ENCODE data around the gene ZFP28.
A peak's percentile ranks its signal among the peaks of the same experiment; 100 is the strongest.

ZFP28 gene

DNA sequence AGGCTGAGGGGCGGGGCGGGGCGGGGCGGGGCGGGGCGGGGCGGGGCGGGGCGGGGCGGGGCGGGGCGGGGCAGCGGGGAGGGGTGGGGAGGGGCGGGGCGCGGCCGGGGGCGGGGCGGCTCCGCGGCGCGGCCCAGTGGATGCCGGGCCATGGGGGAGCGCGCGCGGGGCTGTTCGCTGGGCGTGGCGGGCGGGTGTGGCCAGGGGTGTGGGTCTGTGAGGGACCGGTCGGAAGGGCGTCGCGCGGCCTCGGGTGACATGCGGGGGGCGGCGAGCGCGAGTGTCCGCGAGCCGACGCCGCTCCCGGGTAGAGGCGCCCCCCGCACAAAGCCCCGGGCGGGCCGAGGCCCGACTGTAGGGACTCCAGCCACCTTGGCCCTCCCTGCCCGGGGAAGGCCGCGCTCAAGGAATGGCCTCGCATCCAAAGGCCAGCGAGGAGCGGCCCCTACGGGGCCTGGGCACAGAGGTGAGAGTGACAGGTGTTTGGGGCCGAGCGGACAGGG is at the start of gene ZFP28:
Gene ZFP28 (plus strand): TSS at position 188 of the 503 bp plus-strand sequence. CDS start 71 bp downstream, at position 259.
- TF ChIP-seq, protein P1, sequence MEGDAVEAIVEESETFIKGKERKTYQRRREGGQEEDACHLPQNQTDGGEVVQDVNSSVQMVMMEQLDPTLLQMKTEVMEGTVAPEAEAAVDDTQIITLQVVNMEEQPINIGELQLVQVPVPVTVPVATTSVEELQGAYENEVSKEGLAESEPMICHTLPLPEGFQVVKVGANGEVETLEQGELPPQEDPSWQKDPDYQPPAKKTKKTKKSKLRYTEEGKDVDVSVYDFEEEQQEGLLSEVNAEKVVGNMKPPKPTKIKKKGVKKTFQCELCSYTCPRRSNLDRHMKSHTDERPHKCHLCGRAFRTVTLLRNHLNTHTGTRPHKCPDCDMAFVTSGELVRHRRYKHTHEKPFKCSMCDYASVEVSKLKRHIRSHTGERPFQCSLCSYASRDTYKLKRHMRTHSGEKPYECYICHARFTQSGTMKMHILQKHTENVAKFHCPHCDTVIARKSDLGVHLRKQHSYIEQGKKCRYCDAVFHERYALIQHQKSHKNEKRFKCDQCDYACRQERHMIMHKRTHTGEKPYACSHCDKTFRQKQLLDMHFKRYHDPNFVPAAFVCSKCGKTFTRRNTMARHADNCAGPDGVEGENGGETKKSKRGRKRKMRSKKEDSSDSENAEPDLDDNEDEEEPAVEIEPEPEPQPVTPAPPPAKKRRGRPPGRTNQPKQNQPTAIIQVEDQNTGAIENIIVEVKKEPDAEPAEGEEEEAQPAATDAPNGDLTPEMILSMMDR (IDR thresholded peaks at IDR 0.05; ENCODE audit: insufficient read depth, missing control alignments), result no peak
- DNase-seq (ENCODE audit: insufficient read length, low spot score) (no peak), FAIRE-seq (no peak)

DNA sequence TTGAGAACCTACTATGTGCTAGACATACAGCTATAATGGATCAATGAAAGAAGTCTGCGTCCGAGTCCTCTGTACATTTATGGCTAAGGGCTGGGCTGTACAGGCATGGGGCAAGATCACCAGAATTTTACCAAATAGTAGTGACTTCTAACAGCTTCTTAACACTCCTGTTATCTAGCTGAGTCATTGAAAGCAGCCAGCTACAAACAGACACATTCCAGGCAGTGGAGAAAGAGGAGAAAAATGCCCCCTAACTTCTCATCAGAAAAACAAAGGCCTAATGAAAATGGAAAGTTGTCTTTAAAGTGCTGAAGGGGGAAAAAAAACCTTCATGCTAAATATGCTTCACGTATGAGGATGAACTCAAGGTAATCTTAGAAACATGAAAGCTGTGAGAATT is 47.3 kb upstream of the ZFP28 start:
- DNase-seq (ENCODE audit: insufficient read length, low spot score), result no peak
- TF ChIP-seq, protein P1 (IDR thresholded peaks at IDR 0.05; ENCODE audit: insufficient read depth, missing control alignments), result no peak
- no peak for FAIRE-seq

DNA sequence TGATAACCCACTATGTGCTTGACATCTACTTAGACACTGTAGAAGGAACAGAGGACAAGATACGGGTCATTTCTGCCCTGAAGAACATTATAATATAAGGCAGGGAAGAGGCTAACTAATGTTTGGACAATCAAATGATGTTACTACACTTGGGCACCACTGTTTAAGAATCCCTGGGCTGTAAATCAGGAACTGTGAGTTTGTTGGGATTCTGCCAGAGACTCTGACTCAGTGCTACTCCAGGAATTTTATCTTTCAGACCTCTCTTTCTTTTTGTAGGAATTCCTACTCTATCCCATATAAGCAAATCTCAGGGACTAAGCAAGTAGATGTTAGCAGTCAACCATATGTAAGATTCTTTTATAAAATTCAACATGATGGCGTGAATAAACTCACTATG is 34.2 kb upstream of the ZFP28 start:
- TF ChIP-seq, protein P1 (IDR thresholded peaks at IDR 0.05; ENCODE audit: insufficient read depth, missing control alignments), result no peak
- DNase-seq (ENCODE audit: insufficient read length, low spot score), result no peak
- no peak for FAIRE-seq

DNA sequence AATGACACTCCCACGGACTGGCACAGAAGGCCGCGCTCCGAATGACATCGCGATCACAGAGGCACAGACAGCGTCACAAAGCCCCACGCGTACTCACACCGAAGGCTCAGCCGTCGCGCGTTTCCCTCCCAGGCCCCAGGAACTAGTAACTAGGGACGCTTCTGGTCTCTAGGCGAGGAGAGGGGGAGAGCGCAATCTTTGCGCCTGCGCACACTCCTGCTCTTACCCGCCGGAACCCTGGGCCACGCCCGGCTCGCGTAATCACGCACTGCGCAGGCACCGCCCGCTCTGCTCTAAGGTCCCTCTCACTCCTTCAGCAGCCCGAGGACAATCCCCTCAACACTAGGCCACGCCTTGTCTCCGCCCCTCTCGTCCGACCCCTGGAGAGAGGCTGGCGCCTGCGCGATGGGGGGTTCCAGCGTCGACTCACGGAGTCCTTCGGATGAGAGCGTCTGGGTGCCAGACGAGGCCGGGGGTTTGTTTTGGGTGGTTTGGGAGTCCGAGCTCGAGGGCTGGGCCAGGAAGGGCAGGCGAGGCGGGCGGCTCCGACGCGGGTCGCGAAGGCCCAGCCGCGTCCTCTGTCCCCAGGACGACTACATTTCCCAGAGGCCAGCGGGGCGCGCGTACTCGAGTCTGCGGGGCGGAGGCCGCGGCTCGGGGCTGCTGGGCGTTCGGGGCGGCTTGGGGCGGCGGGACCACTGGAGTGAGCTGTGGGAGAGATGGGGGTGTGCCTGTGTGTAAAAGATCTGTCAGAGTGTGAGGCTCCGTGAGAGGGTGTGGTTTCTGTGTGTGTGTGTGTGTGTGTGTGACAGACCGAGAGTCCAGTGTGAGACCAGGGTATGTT is 31.1 kb upstream of the ZFP28 start, which contains the start of gene ZNF471:
Gene ZNF471 (plus strand): TSS at position 410 of the 844 bp plus-strand sequence. CDS start 3,717 bp downstream, outside the sequence.
- DNase-seq (ENCODE audit: insufficient read length, low spot score), result peak; percentile 81
- no peak for FAIRE-seq

DNA sequence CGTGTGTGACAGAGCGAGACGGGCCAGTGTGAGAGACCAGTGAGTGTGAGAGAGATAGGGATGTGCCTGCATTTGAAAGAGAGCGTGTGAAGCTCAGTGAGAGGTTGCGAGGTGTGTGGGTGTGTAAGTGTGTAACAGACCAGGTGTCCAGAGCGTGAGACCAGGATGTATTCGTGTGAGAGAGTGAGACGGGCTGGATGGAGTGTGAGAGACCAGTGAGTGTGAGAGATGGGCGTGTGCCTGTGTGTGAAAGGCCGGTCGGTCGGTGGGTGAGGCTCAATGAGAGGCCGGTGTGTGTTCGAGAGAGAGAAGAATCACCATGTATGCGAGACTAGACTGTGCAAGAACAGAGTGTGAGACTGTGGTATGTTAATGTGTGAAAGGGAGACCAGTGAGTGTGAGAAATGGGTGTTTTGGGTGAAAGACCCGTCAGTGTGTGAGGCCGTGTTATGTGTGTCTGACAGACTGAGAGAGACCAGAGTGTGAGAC is 30.4 kb upstream of the ZFP28 start:
- FAIRE-seq (no peak), DNase-seq (ENCODE audit: insufficient read length, low spot score) (no peak)

More for the DNA sequence above, 31.1 kb upstream of the ZFP28 start, which contains the start of gene ZNF471:
- TF ChIP-seq, protein P1 (IDR thresholded peaks at IDR 0.05; ENCODE audit: insufficient read depth, missing control alignments), result no peak

DNA sequence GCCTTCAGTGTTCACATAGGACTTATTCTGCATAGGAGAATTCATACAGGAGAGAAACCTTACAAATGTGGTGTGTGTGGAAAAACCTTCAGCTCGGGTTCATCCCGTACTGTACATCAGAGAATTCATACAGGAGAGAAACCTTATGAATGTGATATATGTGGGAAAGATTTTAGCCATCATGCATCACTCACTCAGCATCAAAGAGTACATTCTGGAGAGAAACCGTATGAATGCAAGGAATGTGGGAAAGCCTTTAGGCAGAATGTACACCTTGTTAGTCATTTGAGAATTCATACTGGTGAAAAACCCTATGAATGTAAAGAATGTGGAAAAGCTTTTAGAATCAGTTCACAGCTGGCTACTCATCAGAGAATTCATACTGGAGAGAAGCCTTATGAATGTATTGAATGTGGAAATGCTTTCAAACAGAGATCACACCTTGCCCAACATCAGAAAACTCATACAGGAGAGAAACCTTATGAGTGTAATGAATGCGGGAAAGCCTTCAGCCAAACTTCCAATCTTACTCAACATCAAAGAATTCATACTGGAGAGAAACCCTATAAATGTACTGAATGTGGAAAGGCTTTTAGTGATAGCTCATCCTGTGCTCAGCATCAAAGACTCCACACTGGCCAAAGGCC is 13.4 kb upstream of the ZFP28 start:
- no peak for FAIRE-seq
- TF ChIP-seq, protein P1 (IDR thresholded peaks at IDR 0.05; ENCODE audit: insufficient read depth, missing control alignments), result no peak
- DNase-seq (ENCODE audit: insufficient read length, low spot score), result no peak

More for the DNA sequence above, 30.4 kb upstream of the ZFP28 start:
- TF ChIP-seq, protein P1 (IDR thresholded peaks at IDR 0.05; ENCODE audit: insufficient read depth, missing control alignments), result no peak

Measured in D721Med (cell line).